ENCODE measurements around the gene NCKAP5.

GRCh38 chr2:133346654-133347053 is 221.6 kb downstream of the NCKAP5 start:
- TF ChIP-seq CTCF (IDR thresholded peaks at IDR 0.05), result no peak
- no peak for TF ChIP-seq EP300 (IDR thresholded peaks at IDR 0.05)
- peak in 1 of 2 donors; percentile 57 for TF ChIP-seq POLR2AphosphoS5 (IDR thresholded peaks at IDR 0.05)

Measured in upper lobe of left lung (tissue), 4 donors.